ENCODE measurements around the gene TMEM237.
A peak's percentile ranks its signal among the peaks of the same experiment; 100 is the strongest.

The TMEM237 gene

DNA sequence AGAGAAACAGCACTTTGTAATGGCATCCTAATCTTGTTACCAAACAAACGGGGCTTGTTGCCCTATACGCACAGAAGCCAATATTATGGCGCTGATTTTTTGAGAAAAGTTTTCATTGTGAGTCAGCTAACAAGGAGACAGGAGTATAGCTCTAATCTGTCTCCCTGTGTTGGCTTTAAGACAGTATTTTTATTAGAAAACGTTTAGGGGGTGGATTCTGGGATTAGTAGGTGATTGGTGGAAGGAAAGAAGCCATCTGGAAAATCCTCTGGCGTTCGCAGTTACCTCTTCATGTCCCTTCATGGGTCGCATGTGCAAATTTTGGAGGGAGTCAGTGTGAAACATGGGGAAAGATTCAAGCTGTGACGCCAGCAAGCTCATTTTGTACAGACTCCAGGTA, 698 bp upstream of the TMEM237 start:
- H3K9me2 ChIP-seq (replicated peaks; ENCODE audit: control insufficient read depth, low read length), result no peaks in the 10 kb centered on the region
- H4K20me1 ChIP-seq (ENCODE audit: control insufficient read depth, insufficient read depth, low read depth, low read length), result no peaks in the 10 kb centered on the region
- no peaks in the 10 kb centered on the region for H3K36me3 ChIP-seq (ENCODE audit: control insufficient read depth, low read length)
- no peaks in the 10 kb centered on the region; the same call in 1 of the 2 replicates for H3K27me3 ChIP-seq (ENCODE audit: control insufficient read depth, low read length)
- no peaks in the 10 kb centered on the region for H3K9me3 ChIP-seq (ENCODE audit: control insufficient read depth, insufficient read depth, low read length)
- no peak overlapping the region for H3K27ac ChIP-seq (ENCODE audit: low read depth, low read length)
- H3K4me1 ChIP-seq (ENCODE audit: control insufficient read depth, low read length), result peaks cover 12% of the 10 kb centered on the region
- H3K79me2 ChIP-seq (ENCODE audit: control insufficient read depth, low read length), result peaks cover 7% of the 10 kb centered on the region; the same call in 1 of the 2 replicates
- H3K4me2 ChIP-seq (ENCODE audit: low read length), result peak overlapping the region; percentile 91
- H3K4me3 ChIP-seq (ENCODE audit: low read length), result no peak overlapping the region
- TF ChIP-seq, protein P1, sequence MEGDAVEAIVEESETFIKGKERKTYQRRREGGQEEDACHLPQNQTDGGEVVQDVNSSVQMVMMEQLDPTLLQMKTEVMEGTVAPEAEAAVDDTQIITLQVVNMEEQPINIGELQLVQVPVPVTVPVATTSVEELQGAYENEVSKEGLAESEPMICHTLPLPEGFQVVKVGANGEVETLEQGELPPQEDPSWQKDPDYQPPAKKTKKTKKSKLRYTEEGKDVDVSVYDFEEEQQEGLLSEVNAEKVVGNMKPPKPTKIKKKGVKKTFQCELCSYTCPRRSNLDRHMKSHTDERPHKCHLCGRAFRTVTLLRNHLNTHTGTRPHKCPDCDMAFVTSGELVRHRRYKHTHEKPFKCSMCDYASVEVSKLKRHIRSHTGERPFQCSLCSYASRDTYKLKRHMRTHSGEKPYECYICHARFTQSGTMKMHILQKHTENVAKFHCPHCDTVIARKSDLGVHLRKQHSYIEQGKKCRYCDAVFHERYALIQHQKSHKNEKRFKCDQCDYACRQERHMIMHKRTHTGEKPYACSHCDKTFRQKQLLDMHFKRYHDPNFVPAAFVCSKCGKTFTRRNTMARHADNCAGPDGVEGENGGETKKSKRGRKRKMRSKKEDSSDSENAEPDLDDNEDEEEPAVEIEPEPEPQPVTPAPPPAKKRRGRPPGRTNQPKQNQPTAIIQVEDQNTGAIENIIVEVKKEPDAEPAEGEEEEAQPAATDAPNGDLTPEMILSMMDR (IDR thresholded peaks at IDR 0.05; ENCODE audit: low read depth, low read length, poor library complexity, severe bottlenecking), result no peak
- TF ChIP-seq EZH2phosphoT487 (IDR thresholded peaks at IDR 0.05; ENCODE audit: borderline replicate concordance, low read length), result no peak
- no peaks in the 10 kb centered on the region for H3F3A ChIP-seq (ENCODE audit: control insufficient read depth, insufficient read depth)

DNA sequence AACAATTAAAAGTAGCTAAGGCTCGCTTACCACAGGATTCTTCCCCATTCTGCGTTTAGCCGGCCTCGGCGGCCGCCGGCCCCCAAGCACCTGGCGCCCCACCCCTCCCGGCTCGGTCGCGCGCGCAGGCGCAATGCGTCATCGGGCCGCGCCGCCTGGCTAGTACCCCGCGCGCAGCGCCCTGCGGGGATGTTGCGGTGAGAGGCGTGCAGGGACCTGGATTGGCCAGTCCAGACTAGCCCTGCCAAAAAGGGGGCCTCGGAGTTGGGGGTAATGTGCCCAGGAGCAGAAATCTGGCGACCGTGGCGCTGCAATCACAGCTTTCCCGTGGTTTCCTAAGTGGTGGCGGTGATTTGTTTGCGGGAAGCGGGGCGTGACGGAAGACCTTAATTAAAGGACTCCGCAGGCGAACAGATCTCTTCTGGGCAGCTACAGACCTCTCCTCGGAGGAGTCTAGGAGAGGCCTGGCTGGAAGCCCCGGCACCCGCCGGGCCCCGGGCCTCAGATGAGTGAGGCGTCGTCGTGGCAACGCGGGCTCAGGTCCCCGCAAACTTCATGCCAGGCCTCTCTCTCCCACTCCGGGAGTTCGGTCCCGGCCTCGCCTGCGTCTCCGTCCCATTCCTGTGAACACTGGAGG, 606 bp downstream of the TMEM237 start:
- H3K9me3 ChIP-seq (ENCODE audit: control insufficient read depth, insufficient read depth, low read length), result no peaks in the 10 kb centered on the region
- peak overlapping the region; percentile 91 for H3K4me2 ChIP-seq (ENCODE audit: low read length)
- peak overlapping the region; percentile 38 for H3K27ac ChIP-seq (ENCODE audit: low read depth, low read length)
- H3K27me3 ChIP-seq (ENCODE audit: control insufficient read depth, low read length), result no peaks in the 10 kb centered on the region; the same call in 1 of the 2 replicates
- no peaks in the 10 kb centered on the region for H4K20me1 ChIP-seq (ENCODE audit: control insufficient read depth, insufficient read depth, low read depth, low read length)
- H3K9me2 ChIP-seq (replicated peaks; ENCODE audit: control insufficient read depth, low read length), result no peaks in the 10 kb centered on the region
- H3K4me3 ChIP-seq (ENCODE audit: low read length), result peak overlapping the region; percentile 90
- H3K79me2 ChIP-seq (ENCODE audit: control insufficient read depth, low read length), result peaks cover 7% of the 10 kb centered on the region; the same call in 1 of the 2 replicates
- H3F3A ChIP-seq (ENCODE audit: control insufficient read depth, insufficient read depth), result no peaks in the 10 kb centered on the region
- peaks cover 12% of the 10 kb centered on the region for H3K4me1 ChIP-seq (ENCODE audit: control insufficient read depth, low read length)
- no peak for TF ChIP-seq EZH2phosphoT487 (IDR thresholded peaks at IDR 0.05; ENCODE audit: borderline replicate concordance, low read length)
- TF ChIP-seq, protein P1 (IDR thresholded peaks at IDR 0.05; ENCODE audit: low read depth, low read length, poor library complexity, severe bottlenecking), result no peak
- H3K36me3 ChIP-seq (ENCODE audit: control insufficient read depth, low read length), result no peaks in the 10 kb centered on the region

DNA sequence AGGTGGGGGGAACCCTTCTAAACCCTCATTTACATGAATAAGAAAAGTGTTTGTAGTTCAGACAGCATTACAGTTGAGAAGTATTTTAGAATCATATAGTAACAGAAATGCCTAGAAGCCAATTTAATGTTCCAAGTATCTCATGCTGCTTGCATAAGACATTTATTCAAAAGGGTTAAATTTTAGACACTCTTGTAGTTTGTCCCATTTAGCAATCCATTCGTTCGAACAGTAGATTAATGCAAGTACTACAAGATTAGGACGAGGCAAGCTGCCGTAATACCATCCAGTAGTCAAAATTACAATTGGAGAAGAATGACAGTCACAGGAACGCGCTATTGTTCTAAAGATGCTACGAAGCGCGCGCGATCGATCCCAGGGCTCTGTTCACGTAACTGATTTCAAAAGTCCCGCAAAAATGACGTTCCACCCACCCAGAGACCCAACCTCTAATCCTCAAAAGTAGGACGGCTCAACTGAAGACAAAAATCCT, 1.2 kb downstream of the TMEM237 start:
- Histone ChIP-seq H3K27ac (ENCODE audit: low read depth, low read length) (peak overlapping the region; percentile 38), H3K4me1 (ENCODE audit: control insufficient read depth, low read length) (peaks cover 12% of the 10 kb centered on the region), H3K9me2 (replicated peaks; ENCODE audit: control insufficient read depth, low read length) (no peaks in the 10 kb centered on the region), H3K79me2 (ENCODE audit: control insufficient read depth, low read length) (peaks cover 7% of the 10 kb centered on the region; the same call in 1 of the 2 replicates), H3F3A (ENCODE audit: control insufficient read depth, insufficient read depth) (no peaks in the 10 kb centered on the region), H3K4me3 (ENCODE audit: low read length) (peak overlapping the region; percentile 90), H4K20me1 (ENCODE audit: control insufficient read depth, insufficient read depth, low read depth, low read length) (no peaks in the 10 kb centered on the region), H3K36me3 (ENCODE audit: control insufficient read depth, low read length) (no peaks in the 10 kb centered on the region), H3K9me3 (ENCODE audit: control insufficient read depth, insufficient read depth, low read length) (no peaks in the 10 kb centered on the region), H3K4me2 (ENCODE audit: low read length) (peak overlapping the region; percentile 91), H3K27me3 (ENCODE audit: control insufficient read depth, low read length) (no peaks in the 10 kb centered on the region; the same call in 1 of the 2 replicates)
- no peak for TF ChIP-seq EZH2phosphoT487 (IDR thresholded peaks at IDR 0.05; ENCODE audit: borderline replicate concordance, low read length)
- TF ChIP-seq, protein P1 (IDR thresholded peaks at IDR 0.05; ENCODE audit: low read depth, low read length, poor library complexity, severe bottlenecking), result no peak
